ENCODE measurements around the gene SUPT7L.

SUPT7L gene

GRCh38 chr2:27663285-27664153, at the start of gene SUPT7L, which contains the start of gene SLC4A1AP:
Gene SUPT7L (minus strand): TSS chr2:27663614. CDS start chr2:27662192, 1,422 bp downstream.
Gene SLC4A1AP (plus strand): TSS chr2:27663889. CDS start chr2:27663915, 26 bp downstream.
- DNase-seq (ENCODE audit: low spot score): peak; percentile 92

GRCh38 chr2:27713201-27713600, 49.8 kb upstream of the SUPT7L start:
- DNase-seq (ENCODE audit: low spot score): no peak

- no peak for DNase-seq (ENCODE audit: low spot score)
These were observed 49.1 kb upstream of the SUPT7L start for GRCh38 chr2:27712522-27712921.

- no peak for DNase-seq (ENCODE audit: low spot score)
These were observed 48.4 kb upstream of the SUPT7L start for GRCh38 chr2:27711804-27712203.

GRCh38 chr2:27710640-27711430, 47.4 kb upstream of the SUPT7L start:
- no peak for DNase-seq (ENCODE audit: low spot score)

- DNase-seq (ENCODE audit: low spot score): no peak
These were observed 46.7 kb upstream of the SUPT7L start for GRCh38 chr2:27709960-27710575.

GRCh38 chr2:27709326-27709725, 45.9 kb upstream of the SUPT7L start:
- no peak for DNase-seq (ENCODE audit: low spot score)

- no peak for DNase-seq (ENCODE audit: low spot score)
These were observed 45.3 kb upstream of the SUPT7L start for GRCh38 chr2:27708666-27709065.

- no peak for DNase-seq (ENCODE audit: low spot score)
These were observed 44.8 kb upstream of the SUPT7L start for GRCh38 chr2:27708257-27708654.

GRCh38 chr2:27707462-27708256, 44.2 kb upstream of the SUPT7L start:
- no peak for DNase-seq (ENCODE audit: low spot score)

GRCh38 chr2:27705851-27706622, 42.6 kb upstream of the SUPT7L start:
- DNase-seq (ENCODE audit: low spot score): no peak

- DNase-seq (ENCODE audit: low spot score): no peak
These were observed 41.0 kb upstream of the SUPT7L start for GRCh38 chr2:27704342-27704876.

- DNase-seq (ENCODE audit: low spot score): peak; percentile 81
These were observed 40.4 kb upstream of the SUPT7L start for GRCh38 chr2:27703638-27704341.

GRCh38 chr2:27702302-27702701, 38.9 kb upstream of the SUPT7L start:
- DNase-seq (ENCODE audit: low spot score): no peak

GRCh38 chr2:27701676-27702075, 38.3 kb upstream of the SUPT7L start:
- DNase-seq (ENCODE audit: low spot score): no peak

- DNase-seq (ENCODE audit: low spot score): no peak
These were observed 34.2 kb upstream of the SUPT7L start for GRCh38 chr2:27697660-27698059.

- DNase-seq (ENCODE audit: low spot score): no peak
These were observed 26.6 kb upstream of the SUPT7L start for GRCh38 chr2:27690052-27690451.

- no peak for DNase-seq (ENCODE audit: low spot score)
These were observed 26.0 kb upstream of the SUPT7L start for GRCh38 chr2:27689424-27689823.

GRCh38 chr2:27687232-27687631, 23.8 kb upstream of the SUPT7L start:
- DNase-seq (ENCODE audit: low spot score): no peak

GRCh38 chr2:27685577-27685976, 22.2 kb upstream of the SUPT7L start:
- DNase-seq (ENCODE audit: low spot score): no peak
